Aorta (tissue), 5 donors: ENCODE data around the gene TSC22D1. TPM values are rescaled to one million over a fixed set of nuclear protein-coding genes. Genes with fewer than 3 reads are reported as not detected.

Experiments used
- ATAC-seq: fragments of 200-7000 bp; cut with Tn5 transposase; one replicate; pipeline ENCODE4 v1.9.1; 2022; ENCODE audit warnings: moderate library complexity; ENCODE audit not compliant: low FRiP score
- DNase-seq, 2 donors: peaks; one replicate each; pipeline ENCODE4 v3.0.0-alpha.2; 2020
- H3K27ac ChIP-seq, 2 donors: one replicate each; pipeline ENCODE4 v1.5.1; 2013; ENCODE audit warnings: low read length in 2 of 2, mild to moderate bottlenecking in 2 of 2, moderate library complexity in 2 of 2, control low read depth in 1 of 2, inconsistent platforms in 1 of 2, low read depth in 1 of 2
- H3K27me3 ChIP-seq, 2 donors: one replicate each; pipeline ENCODE4 v1.6.1; 2013; ENCODE audit warnings: control low read depth in 1 of 2, low read length in 1 of 2, mild to moderate bottlenecking in 1 of 2, moderate library complexity in 1 of 2; ENCODE audit not compliant: insufficient read depth in 2 of 2, control insufficient read depth in 1 of 2
- H3K36me3 ChIP-seq, 2 donors: one replicate each; pipeline ENCODE4 v1.6.1; 2013; ENCODE audit warnings: control low read depth in 1 of 2, low read length in 1 of 2, mild to moderate bottlenecking in 1 of 2; ENCODE audit not compliant: insufficient read depth in 2 of 2, control insufficient read depth in 1 of 2
- H3K4me1 ChIP-seq, 2 donors: one replicate each; pipeline ENCODE4 v1.6.1; 2013; ENCODE audit warnings: low read length in 2 of 2, control low read depth in 1 of 2, mild to moderate bottlenecking in 1 of 2, moderate library complexity in 1 of 2; ENCODE audit not compliant: insufficient read depth in 2 of 2, control insufficient read depth in 1 of 2
- H3K4me3 ChIP-seq, 2 donors: one replicate each; pipeline ENCODE4 v1.5.1; 2013; ENCODE audit warnings: low read length in 2 of 2, control low read depth in 1 of 2, mild to moderate bottlenecking in 1 of 2
- H3K9me3 ChIP-seq: one replicate; pipeline ENCODE4 v1.6.1; 2013; ENCODE audit warnings: mild to moderate bottlenecking, low read length; ENCODE audit not compliant: control insufficient read depth
- WGBS, 2 donors: extraction: QIAGEN DNeasy Blood & Tissue Kit; methylation state at CpG; one replicate each; pipeline ENCODE4 v1.1.7; 2013; 5-methylcytosine and 5-hydroxymethylcytosine counted together
- intact Hi-C, 2 donors: fragments of 100-400 bp; cut with DNase I; formaldehyde crosslinking; loops; one replicate each; pipeline versions ENCODE4 v1.14.2 to v1.15.0; 2022
- polyA plus RNA-seq, 2 donors: library from polyadenylated mRNA; stranded (reverse); fragments of 200-250 nt; gene quantifications; one replicate each; pipeline ENCODE4 v1.2.3, GENCODE V29; 2013
- total RNA-seq, 2 donors: library from RNA; stranded (reverse); fragmentation: NEBNext Ultra II Directional; extraction: Animal tissue kit (Norgen Biotek cat#: 25700); gene quantifications; one replicate each; pipeline ENCODE4 v1.2.1, GENCODE V29; 2021
- donor health status: healthy with polysubstance abuse.
- donor health status: Bipolar disorder and iron deficiency.
- donor health status: DM: no; HTN: no; CAD: no.
- donor health status: DM: no; HTN: no; CAD: no.
- donor health status: DM: yes; HTN: yes; CAD: no.

The TSC22D1 gene
- total and polyA plus RNA-seq, 4 donors, result 71.6 to 239 (median 132) TPM

DNA sequence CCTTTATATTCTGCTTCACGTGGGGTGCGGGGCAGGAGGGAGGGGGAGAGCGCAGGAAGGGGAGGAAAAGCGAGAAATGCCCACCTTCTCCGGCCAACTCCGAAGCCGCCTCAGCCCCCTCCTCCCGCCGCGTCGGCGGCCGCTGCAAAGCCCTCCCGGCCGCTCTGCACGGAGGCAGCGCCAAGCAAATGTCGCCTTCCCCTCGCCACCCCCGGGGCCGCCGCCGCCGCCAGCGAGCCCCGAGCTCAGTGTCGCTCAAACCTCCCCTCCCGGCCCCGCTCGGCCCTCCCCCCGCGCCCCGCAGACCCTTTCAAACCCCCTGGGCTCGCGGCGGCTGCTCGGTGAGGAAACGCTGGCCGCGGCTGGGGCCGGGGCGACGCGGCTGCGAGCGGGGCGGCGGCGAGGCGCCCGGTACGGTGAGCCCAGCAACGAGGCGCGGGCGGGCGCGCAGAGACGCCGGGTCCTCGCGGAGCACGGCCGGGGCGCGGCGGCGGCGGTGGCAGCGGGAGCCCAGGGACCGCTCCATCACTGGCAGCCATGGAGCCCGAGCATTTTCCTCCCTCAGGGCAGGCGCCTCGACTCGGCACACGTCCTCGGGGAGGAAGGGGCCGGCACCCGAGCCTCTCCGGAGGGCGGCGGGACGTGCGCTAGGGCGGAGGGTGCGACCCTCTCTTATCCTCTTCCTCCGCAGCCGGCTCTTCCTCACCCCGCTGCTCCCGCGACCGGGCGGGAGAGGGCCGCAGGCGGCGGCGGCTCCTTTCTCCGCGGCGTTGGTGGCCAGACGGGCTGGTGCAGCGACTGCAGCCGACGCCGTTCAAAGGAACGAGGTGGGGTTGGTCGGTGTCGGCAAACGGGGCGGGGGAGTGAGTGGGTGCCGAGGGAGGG, 463 bp upstream of the TSC22D1 start:
- peak; percentile 9 for ATAC-seq
- Histone ChIP-seq H3K4me1 (peaks cover 3% of the 10 kb centered on the region in 2 donors), H3K27me3 (no peaks in the 10 kb centered on the region), H3K27ac (peak overlapping the region; percentile 95 to 96), H3K36me3 (no peaks in the 10 kb centered on the region), H3K9me3 (no peaks in the 10 kb centered on the region), H3K4me3 (peak overlapping the region; percentile 95 to 97)
- 0 to 1% methylated on average over 56 to 111 of the region's 111 CpGs for WGBS, 2 donors
- intact Hi-C loops, result loop anchor here (2.0 to 10.0 kb wide), 6 partner anchors 92 to 396 kb away; no protein-coding TSS in a partner anchor
- DNase-seq, result peak; percentile 60 to 83

DNA sequence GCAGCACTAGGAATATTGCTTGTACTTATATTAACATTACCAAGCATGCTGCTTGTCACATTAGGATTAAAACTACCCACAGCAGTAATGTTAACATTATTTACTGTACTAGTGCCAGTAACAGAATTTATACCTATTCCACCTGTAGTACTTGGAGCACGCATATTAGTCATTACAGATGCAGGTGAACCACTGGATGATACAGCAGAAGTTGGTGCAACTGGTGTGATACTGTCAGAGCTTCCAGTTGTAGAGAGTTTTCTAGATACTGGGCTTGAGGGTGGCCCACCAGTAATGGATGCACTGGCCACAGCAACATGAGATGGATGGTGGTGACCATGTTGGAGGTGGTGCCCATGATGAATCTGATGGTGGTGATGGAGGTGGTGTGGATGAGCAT, 1.1 kb downstream of the TSC22D1 start:
- peak overlapping the region in 1 of 2 donors; percentile 2 for H3K27ac ChIP-seq
- H3K27me3 ChIP-seq, result no peaks in the 10 kb centered on the region
- peaks cover 3 to 6% of the 10 kb centered on the region in 2 donors for H3K4me1 ChIP-seq

DNA sequence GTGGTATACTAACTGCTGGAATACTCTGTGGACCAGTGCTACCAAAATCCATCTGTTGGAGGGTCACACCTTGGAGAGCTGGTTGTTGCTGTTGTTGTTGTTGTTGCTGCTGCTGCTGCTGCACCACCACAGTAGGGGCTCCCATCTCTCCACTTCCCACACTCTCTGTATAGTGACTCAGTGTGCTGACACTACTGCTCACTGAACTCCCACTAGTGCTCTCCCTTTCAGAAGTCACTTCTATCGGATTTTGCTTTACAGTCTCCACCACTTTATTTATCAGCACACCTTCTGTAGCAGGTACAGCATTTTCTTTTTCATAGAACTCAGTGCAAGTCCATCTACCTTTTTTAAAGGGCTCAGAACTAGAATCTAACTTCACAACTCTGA, 1.7 kb downstream of the TSC22D1 start:
- no peaks in the 10 kb centered on the region for H3K36me3 ChIP-seq
- no peaks in the 10 kb centered on the region for H3K9me3 ChIP-seq
- H3K27me3 ChIP-seq, result no peaks in the 10 kb centered on the region
- DNase-seq (no peak), ATAC-seq (no peak)
- 34 to 39% methylated on average over 1 of the region's 1 CpG for whole genome bisulfite sequencing, 2 donors
- H3K4me1 ChIP-seq, result peaks cover 3 to 6% of the 10 kb centered on the region in 2 donors
- no peak overlapping the region for H3K27ac ChIP-seq
- intact Hi-C loops, result loop anchor here in 1 of 2 donors (10.0 kb wide), 1 partner anchor 90 kb away; no protein-coding TSS in a partner anchor
- H3K4me3 ChIP-seq, result peak overlapping the region; percentile 95 to 97

More for the DNA sequence above, 1.1 kb downstream of the TSC22D1 start:
- no peaks in the 10 kb centered on the region for H3K9me3 ChIP-seq
- ATAC-seq (no peak), DNase-seq (no peak)
- no peaks in the 10 kb centered on the region for H3K36me3 ChIP-seq
- 92 to 93% methylated on average over 1 of the region's 1 CpG for WGBS, 2 donors
- peak overlapping the region; percentile 95 to 97 for H3K4me3 ChIP-seq
- intact Hi-C loops, result loop anchor here (5.0 to 10.0 kb wide), 5 partner anchors 90 to 397 kb away; no protein-coding TSS in a partner anchor

DNA sequence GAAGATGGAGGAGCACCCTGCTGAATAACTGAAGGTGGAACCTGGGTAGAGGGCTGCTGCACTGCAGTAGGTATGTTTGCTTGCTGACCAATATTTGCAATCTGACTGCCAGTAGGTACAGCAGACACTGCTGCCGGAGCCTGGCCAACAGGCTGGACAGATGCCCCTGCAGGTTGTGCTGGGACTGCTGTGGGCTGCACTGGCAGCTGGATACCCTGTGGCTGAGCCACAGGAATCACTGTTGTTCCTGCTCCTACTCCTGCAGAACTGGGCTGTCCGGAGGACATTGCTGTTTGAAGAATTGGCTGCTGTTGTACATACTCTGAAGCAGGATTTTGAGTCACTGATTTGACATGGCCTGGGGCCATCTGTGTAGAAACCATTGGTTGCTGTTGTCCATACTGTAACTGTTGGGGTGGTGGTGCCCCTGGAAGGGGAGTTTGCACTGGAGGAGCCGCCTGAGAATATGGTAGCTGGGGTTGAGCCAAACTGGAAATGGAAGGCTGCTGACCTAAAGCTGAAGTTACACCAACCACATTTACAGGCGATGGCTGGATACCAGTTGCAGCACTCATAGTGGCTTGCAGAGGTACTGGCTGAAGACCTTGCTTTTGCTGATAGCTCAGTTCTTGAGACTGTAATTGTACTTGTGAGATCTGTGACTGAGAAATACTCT, 2.2 kb downstream of the TSC22D1 start:
- no peaks in the 10 kb centered on the region for H3K36me3 ChIP-seq
- no peaks in the 10 kb centered on the region for H3K9me3 ChIP-seq
- H3K27me3 ChIP-seq, result no peaks in the 10 kb centered on the region
- intact Hi-C loops, result loop anchor here in 1 of 2 donors (10.0 kb wide), 1 partner anchor 89 kb away; no protein-coding TSS in a partner anchor
- peak overlapping the region; percentile 95 to 97 for H3K4me3 ChIP-seq
- no peak for ATAC-seq
- H3K27ac ChIP-seq, result no peak overlapping the region
- H3K4me1 ChIP-seq, result peaks cover 3 to 6% of the 10 kb centered on the region in 2 donors
- DNase-seq, result no peak
- WGBS, 2 donors, result 26 to 29% methylated on average over 4 of the region's 4 CpGs

DNA sequence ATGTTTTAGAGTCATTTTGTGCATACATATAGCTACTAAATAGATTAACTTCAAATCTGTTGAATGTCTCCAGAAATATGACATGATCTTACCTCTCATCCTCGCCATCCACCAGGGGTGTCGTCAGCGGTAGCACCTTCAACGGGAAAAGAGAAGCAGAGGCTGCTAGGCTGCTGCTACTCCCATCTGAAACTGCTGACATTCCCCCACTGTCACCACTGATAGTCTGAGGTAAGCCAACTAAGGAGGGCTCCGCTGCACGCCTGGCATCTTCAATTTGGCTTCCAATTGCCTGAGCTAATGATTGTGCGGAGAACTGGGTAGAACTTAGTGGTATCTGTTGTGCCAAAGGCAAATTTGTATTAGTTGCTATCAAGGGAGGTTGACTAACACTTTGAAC, 3.1 kb downstream of the TSC22D1 start:
- intact Hi-C loops, result loop anchor here in 1 of 2 donors (10.0 kb wide), 1 partner anchor 88 kb away; no protein-coding TSS in a partner anchor
- Histone ChIP-seq H3K27ac (no peak overlapping the region), H3K36me3 (no peaks in the 10 kb centered on the region), H3K4me1 (peaks cover 3 to 6% of the 10 kb centered on the region in 2 donors), H3K9me3 (no peaks in the 10 kb centered on the region), H3K27me3 (no peaks in the 10 kb centered on the region), H3K4me3 (peak overlapping the region; percentile 95 to 97)
- ATAC-seq (no peak), DNase-seq (no peak)
- WGBS, 2 donors, result 78 to 83% methylated on average over 7 of the region's 7 CpGs

DNA sequence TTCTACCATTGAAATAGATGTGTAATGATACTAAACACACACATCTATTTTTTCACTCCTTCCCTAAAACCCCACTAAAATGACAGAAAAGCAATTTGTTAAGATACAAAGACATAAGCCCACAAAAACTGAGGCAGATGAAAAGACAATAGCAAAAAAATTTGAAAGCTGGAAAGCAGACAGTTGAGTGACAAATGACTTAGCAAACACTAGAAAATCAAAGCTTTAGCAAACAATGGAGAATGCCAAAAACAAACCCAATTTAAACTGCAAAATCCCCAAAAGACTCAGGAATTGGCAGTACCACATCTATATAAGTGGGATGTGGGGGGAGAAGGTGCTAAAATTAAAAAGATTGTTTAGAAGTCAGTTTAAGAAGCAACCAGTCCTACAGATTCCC, 9.5 kb downstream of the TSC22D1 start:
- DNase-seq (no peak), ATAC-seq (no peak)
- no peaks in the 10 kb centered on the region for H3K36me3 ChIP-seq
- intact Hi-C loops, result no loop called here
- H3K9me3 ChIP-seq, result no peaks in the 10 kb centered on the region
- H3K4me3 ChIP-seq, result no peak overlapping the region
- H3K27me3 ChIP-seq, result no peaks in the 10 kb centered on the region
- H3K27ac ChIP-seq, result no peak overlapping the region
- H3K4me1 ChIP-seq, result peaks cover 0 to 11% of the 10 kb centered on the region in 2 donors

DNA sequence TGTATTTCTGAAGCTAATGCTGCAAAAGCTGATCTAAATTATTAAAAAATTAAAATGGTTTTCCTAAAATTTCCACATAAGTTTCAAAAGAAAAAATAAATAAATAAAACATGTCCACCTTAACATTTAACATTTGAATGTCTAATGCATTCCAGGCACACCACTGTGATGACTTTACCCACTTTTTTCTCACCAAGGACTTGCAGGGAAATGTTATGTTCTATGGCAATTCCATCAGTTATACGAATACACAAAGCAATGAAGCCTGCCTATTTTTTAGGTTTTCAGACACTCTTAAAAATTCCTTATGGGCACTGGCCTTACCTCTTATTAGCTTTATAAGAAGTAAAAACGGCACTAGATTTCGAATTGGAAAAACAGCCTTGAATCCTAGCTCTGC, 10.2 kb downstream of the TSC22D1 start:
- ATAC-seq (no peak), DNase-seq (no peak)
- H3K4me1 ChIP-seq, result peaks cover 0 to 14% of the 10 kb centered on the region in 2 donors
- H3K4me3 ChIP-seq, result no peak overlapping the region
- H3K9me3 ChIP-seq, result no peaks in the 10 kb centered on the region
- no peaks in the 10 kb centered on the region for H3K36me3 ChIP-seq
- 81 to 84% methylated on average over 3 of the region's 3 CpGs for WGBS, 2 donors
- no peak overlapping the region for H3K27ac ChIP-seq
- intact Hi-C loops, result no loop called here
- H3K27me3 ChIP-seq, result no peaks in the 10 kb centered on the region

DNA sequence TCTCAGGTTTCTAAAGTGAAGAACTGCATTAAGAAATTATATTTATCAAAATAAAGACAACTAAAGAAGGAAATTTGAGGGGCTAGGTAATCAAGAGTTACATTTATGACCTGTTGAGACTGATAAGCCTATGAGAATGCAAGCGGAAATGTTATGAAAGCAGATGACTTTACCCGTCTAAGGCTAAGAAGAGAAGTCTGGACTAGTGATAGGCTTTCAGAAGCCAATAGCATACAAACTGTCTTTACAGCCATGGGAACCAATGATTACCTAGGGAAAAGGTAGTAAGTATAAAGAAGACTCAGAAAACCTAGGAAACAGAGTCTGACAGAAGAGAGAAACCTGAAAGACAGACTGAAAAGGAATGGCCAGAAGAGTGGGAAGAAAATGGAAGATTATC, 11.2 kb downstream of the TSC22D1 start:
- H3K4me3 ChIP-seq, result no peak overlapping the region
- no peak for DNase-seq
- WGBS, 2 donors, result 87 to 91% methylated on average over 2 of the region's 2 CpGs
- H3K9me3 ChIP-seq, result no peaks in the 10 kb centered on the region
- H3K36me3 ChIP-seq, result no peaks in the 10 kb centered on the region
- intact Hi-C loops, result no loop called here
- peaks cover 0 to 16% of the 10 kb centered on the region in 2 donors for H3K4me1 ChIP-seq
- no peak for ATAC-seq
- no peak overlapping the region for H3K27ac ChIP-seq
- no peaks in the 10 kb centered on the region for H3K27me3 ChIP-seq
